ENCODE data around the gene CCDC181. TPM values are rescaled to one million over a fixed set of nuclear protein-coding genes. Genes with fewer than 3 reads are reported as not detected.

Gene CCDC181
- total and polyA plus RNA-seq, 2 donors (not counting 3 experiments of a cell fraction or from before 2014, with no cell fraction given) = 0.18 to 0.22 TPM

DNA sequence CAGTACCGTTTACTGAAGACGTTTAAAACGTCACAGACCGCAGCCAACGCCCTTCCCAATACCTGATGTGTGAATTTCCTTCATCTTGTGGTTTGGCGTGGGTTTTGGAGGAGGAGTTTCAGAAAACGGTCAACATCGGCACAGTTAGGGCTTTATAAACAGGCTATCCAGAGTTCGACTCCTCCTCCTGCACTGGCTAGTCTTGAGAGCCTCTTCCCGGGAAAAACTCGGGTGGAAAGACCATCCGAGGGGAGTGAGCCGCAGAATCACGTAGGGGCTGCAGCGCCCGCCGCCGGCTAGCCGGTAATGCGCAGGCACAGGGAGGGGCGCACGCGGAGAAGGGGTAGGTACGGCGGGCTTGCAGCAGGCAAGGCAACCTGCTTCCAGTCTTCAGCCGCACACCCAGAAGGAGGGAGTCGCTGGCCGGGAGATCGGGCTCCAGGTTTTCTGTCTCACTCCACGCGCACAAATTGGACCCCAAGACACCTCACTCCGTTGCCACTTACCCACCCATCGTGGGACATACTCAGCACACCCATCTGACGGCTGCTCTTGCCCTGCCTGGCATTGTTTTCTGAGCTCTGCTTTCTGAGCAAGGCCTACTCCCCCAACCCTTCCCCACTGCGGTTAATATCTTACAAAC, 33.0 kb upstream of the CCDC181 start:
- intact Hi-C loops (cut with micrococcal nuclease) = no loop called here
- no peak for FAIRE-seq

More for the DNA sequence above, 33.0 kb upstream of the CCDC181 start:
- Histone ChIP-seq H3K27ac (ENCODE audit: insufficient read depth, low read depth, low read length) (no peak overlapping the region), H3K9me1 (replicated peaks; ENCODE audit: control insufficient read depth, extremely low read depth, insufficient read depth, low read length) (no peaks in the 10 kb centered on the region), H3K9ac (replicated peaks; ENCODE audit: extremely low read depth, insufficient read depth, low read length) (no peak overlapping the region), H3K79me2 (ENCODE audit: control insufficient read depth, insufficient read depth, low read length) (no peaks in the 10 kb centered on the region), H3K9me3 (replicated peaks; ENCODE audit: control insufficient read depth, insufficient read depth, low read length) (no peaks in the 10 kb centered on the region), H3K4me3 (replicated peaks in 1 of 3; ENCODE audit: insufficient read depth in 1 of 3, low read depth in 1 of 3, low read length in 3 of 3) (peak overlapping the region in 2 of 3 experiments; percentile 23 to 51), H2AFZ (ENCODE audit: low read depth, low read length) (peak overlapping the region; percentile 88), H3K4me1 (ENCODE audit: control insufficient read depth, extremely low read depth, insufficient read depth, low read length) (peaks cover 3% of the 10 kb centered on the region), H3K27me3 (ENCODE audit: control insufficient read depth in 2 of 2, insufficient read depth in 2 of 2, low read length in 2 of 2) (no peaks in the 10 kb centered on the region), H3K36me3 (ENCODE audit: control insufficient read depth in 2 of 2, extremely low read depth in 1 of 2, insufficient read depth in 2 of 2, low read length in 2 of 2) (no peaks in the 10 kb centered on the region), H3K4me2 (ENCODE audit: insufficient read depth, low read length) (peak overlapping the region; percentile 69), H4K20me1 (replicated peaks; ENCODE audit: control insufficient read depth, extremely low read depth, insufficient read depth, low read length) (no peaks in the 10 kb centered on the region)
- POLR2A ChIA-PET = no interaction called here
- CTCF ChIA-PET = interaction anchor here (1.1 to 1.5 kb wide), 3 partner anchors 8 to 857 kb away, joined by 3 to 7 read pairs (median 5); no protein-coding TSS in a partner anchor
- TF ChIP-seq MYC (IDR thresholded peaks at IDR 0.05; ENCODE audit: low read depth, low read length) (no peak), EZH2 (IDR thresholded peaks at IDR 0.05; ENCODE audit: borderline replicate concordance, low read depth, low read length, severe bottlenecking) (peak; percentile 46), CTCF (IDR thresholded peaks at IDR 0.05; ENCODE audit: extremely low read depth in 1 of 2, insufficient read depth in 1 of 2, low read depth in 1 of 2, low read length in 2 of 2) (no peak)
- dilution Hi-C loops (cut with MboI; ENCODE audit: extremely low pct_ligation_motif_present, low sequenced_read_pairs) = no loop called here
- no TSS peak for BruUV-seq (replicated peaks)
- DNase-seq (ENCODE audit: low read depth, low spot score) = peak; percentile 12

Data from endothelial cell of umbilical vein (primary cell).